Astrocyte (in vitro differentiated cells and primary cell): Measurements from ENCODE around the gene RAB22A. TPM values are rescaled to one million over a fixed set of nuclear protein-coding genes. Genes with fewer than 3 reads are reported as not detected.

Experiments used
- DNase-seq: peaks from one replicate; pipeline ENCODE4 v3.0.0-alpha.2; 2010; ENCODE audit warnings: low read depth
- FAIRE-seq: peaks from 2 replicates; lab custom pipeline; 2011; peaks lifted over from hg19 to GRCh38; lab: Jason Lieb, UNC
- H2AFZ ChIP-seq: 2 replicates; pipeline ENCODE4 v1.6.0; 2012; ENCODE audit warnings: low read depth, low read length, inconsistent platforms
- H3K27ac ChIP-seq: 2 replicates; pipeline ENCODE4 v1.5.1; 2011; ENCODE audit warnings: low read depth, low read length, inconsistent platforms
- H3K27me3 ChIP-seq: 2 replicates; pipeline ENCODE4 v1.6.0; 2011; ENCODE audit warnings: low read length, inconsistent platforms; ENCODE audit not compliant: insufficient read depth
- H3K36me3 ChIP-seq: 2 replicates; pipeline ENCODE4 v1.5.1; 2011; ENCODE audit warnings: low read length, inconsistent platforms; ENCODE audit not compliant: insufficient read depth
- H3K4me1 ChIP-seq: 2 replicates; pipeline ENCODE4 v1.5.1; 2011; ENCODE audit warnings: low read length, inconsistent platforms; ENCODE audit not compliant: insufficient read depth
- H3K4me2 ChIP-seq: 2 replicates; pipeline ENCODE4 v1.6.0; 2012; ENCODE audit warnings: low read length, inconsistent platforms
- H3K4me3 ChIP-seq: 2 replicates; pipeline ENCODE4 v1.5.1; 2011; ENCODE audit warnings: low read depth, mild to moderate bottlenecking, low read length, inconsistent platforms; ENCODE audit not compliant: insufficient read depth
- H3K79me2 ChIP-seq: 2 replicates; pipeline ENCODE4 v1.6.0; 2012; ENCODE audit warnings: mild to moderate bottlenecking, low read length, inconsistent platforms; ENCODE audit not compliant: insufficient read depth
- H3K9ac ChIP-seq: 2 replicates; pipeline ENCODE4 v1.6.0; 2012; ENCODE audit warnings: mild to moderate bottlenecking, low read length, inconsistent platforms
- H3K9me3 ChIP-seq: 2 replicates; pipeline ENCODE4 v1.5.1; 2012; ENCODE audit warnings: low read depth, mild to moderate bottlenecking, low read length, inconsistent platforms; ENCODE audit not compliant: insufficient read depth
- H4K20me1 ChIP-seq: 2 replicates; pipeline ENCODE4 v1.6.0; 2012; ENCODE audit warnings: low read length, inconsistent platforms; ENCODE audit not compliant: insufficient read depth
- H3K27ac Mint-ChIP-seq: one replicate; pipeline ENCODE4 v1.8.0; 2021; ENCODE audit warnings: mild to moderate bottlenecking, mixed read lengths; ENCODE audit not compliant: unreplicated experiment
- H3K27me3 Mint-ChIP-seq: one replicate; pipeline ENCODE4 v1.8.0; 2021; ENCODE audit warnings: low read depth, mixed read lengths; ENCODE audit not compliant: unreplicated experiment
- H3K36me3 Mint-ChIP-seq: one replicate; pipeline ENCODE4 v1.8.0; 2021; ENCODE audit warnings: low read depth, mixed read lengths; ENCODE audit not compliant: unreplicated experiment
- H3K4me1 Mint-ChIP-seq: one replicate; pipeline ENCODE4 v1.8.0; 2021; ENCODE audit warnings: low read depth, mixed read lengths; ENCODE audit not compliant: unreplicated experiment
- H3K4me3 Mint-ChIP-seq: one replicate; pipeline ENCODE4 v1.8.0; 2021; ENCODE audit warnings: mild to moderate bottlenecking, moderate library complexity, mixed read lengths; ENCODE audit not compliant: unreplicated experiment
- H3K9me3 Mint-ChIP-seq: one replicate; pipeline ENCODE4 v1.8.0; 2021; ENCODE audit warnings: mild to moderate bottlenecking, mixed read lengths; ENCODE audit not compliant: unreplicated experiment
- CTCF ChIP-seq: IDR thresholded peaks from 2 replicates; pipeline ENCODE4 v1.5.1; 2011; ENCODE audit warnings: low read depth, mild to moderate bottlenecking, inconsistent platforms, low read length, moderate library complexity; ENCODE audit not compliant: insufficient read depth
- EZH2 ChIP-seq: IDR thresholded peaks from 2 replicates; pipeline ENCODE4 v1.6.1; 2012; ENCODE audit warnings: mild to moderate bottlenecking, low read length, inconsistent platforms; ENCODE audit not compliant: insufficient read depth
- total RNA-seq: library from RNA; stranded (reverse); gene quantifications from 2 replicates; pipeline ENCODE4 v1.2.1, GENCODE V29; 2021

RAB22A gene
- total RNA-seq, 1 donor from 2014 or later: 16.6 TPM

- H3K27me3 ChIP-seq: no peaks in the 10 kb centered on the region
- no peaks in the 10 kb centered on the region for H3K27me3 Mint-ChIP-seq
- no peak overlapping the region for H3K27ac ChIP-seq
- H3K4me3 ChIP-seq: no peak overlapping the region
- H3K4me3 Mint-ChIP-seq: peak overlapping the region; percentile 11
- H3K9ac ChIP-seq: no peak overlapping the region
- H2AFZ ChIP-seq: no peak overlapping the region
- no peaks in the 10 kb centered on the region for H3K9me3 Mint-ChIP-seq
- no peak overlapping the region for H3K27ac Mint-ChIP-seq
- DNase-seq: no peak
- H3K9me3 ChIP-seq: no peaks in the 10 kb centered on the region
- TF ChIP-seq CTCF: no peak
- TF ChIP-seq EZH2: no peak
- peaks cover 3% of the 10 kb centered on the region for H3K36me3 ChIP-seq
- peaks cover 15% of the 10 kb centered on the region for H3K4me1 ChIP-seq
- peaks cover 17% of the 10 kb centered on the region for H3K4me1 Mint-ChIP-seq
- peaks cover 61% of the 10 kb centered on the region for H3K79me2 ChIP-seq
- no peak for FAIRE-seq
- H3K36me3 Mint-ChIP-seq: peaks cover 13% of the 10 kb centered on the region
- peaks cover 17% of the 10 kb centered on the region for H4K20me1 ChIP-seq
- H3K4me2 ChIP-seq: no peak overlapping the region
Observed at GRCh38 chr20:58305061-58305460, 4.5 kb upstream of the RAB22A start.

- FAIRE-seq (peak; percentile 23), DNase-seq (peak; percentile 84)
- peak overlapping the region; percentile 95 for H3K27ac Mint-ChIP-seq
- Histone ChIP-seq H3K4me3 (no peak overlapping the region), H3K27me3 (no peaks in the 10 kb centered on the region), H3K4me2 (peak overlapping the region; percentile 51), H3K9me3 (no peaks in the 10 kb centered on the region), H3K79me2 (peaks cover 67% of the 10 kb centered on the region), H3K27ac (peak overlapping the region; percentile 89), H4K20me1 (peaks cover 14% of the 10 kb centered on the region), H3K9ac (peak overlapping the region; percentile 50), H2AFZ (no peak overlapping the region), H3K36me3 (peaks cover under 1% of the 10 kb centered on the region), H3K4me1 (peaks cover 15% of the 10 kb centered on the region)
- TF ChIP-seq EZH2 (no peak), CTCF (no peak)
- H3K27me3 Mint-ChIP-seq: no peaks in the 10 kb centered on the region
- peaks cover 11% of the 10 kb centered on the region for H3K36me3 Mint-ChIP-seq
- H3K4me3 Mint-ChIP-seq: peak overlapping the region; percentile 71
- H3K4me1 Mint-ChIP-seq: peaks cover 22% of the 10 kb centered on the region
- no peaks in the 10 kb centered on the region for H3K9me3 Mint-ChIP-seq
Observed at GRCh38 chr20:58306421-58307261, 2.9 kb upstream of the RAB22A start.

- Histone ChIP-seq H3K36me3 (peaks cover 2% of the 10 kb centered on the region), H3K4me3 (no peak overlapping the region), H3K9ac (peak overlapping the region; percentile 50), H3K27me3 (no peaks in the 10 kb centered on the region), H4K20me1 (peaks cover 8% of the 10 kb centered on the region), H3K4me2 (peak overlapping the region; percentile 51), H3K9me3 (no peaks in the 10 kb centered on the region), H3K79me2 (peaks cover 68% of the 10 kb centered on the region), H3K27ac (peak overlapping the region; percentile 89), H3K4me1 (peaks cover 15% of the 10 kb centered on the region), H2AFZ (no peak overlapping the region)
- FAIRE-seq: no peak
- H3K4me1 Mint-ChIP-seq: peaks cover 21% of the 10 kb centered on the region
- peak overlapping the region; percentile 71 for H3K4me3 Mint-ChIP-seq
- DNase-seq: no peak
- peak overlapping the region; percentile 95 for H3K27ac Mint-ChIP-seq
- peaks cover 8% of the 10 kb centered on the region for H3K36me3 Mint-ChIP-seq
- no peaks in the 10 kb centered on the region for H3K27me3 Mint-ChIP-seq
- no peaks in the 10 kb centered on the region for H3K9me3 Mint-ChIP-seq
- TF ChIP-seq CTCF: no peak
- TF ChIP-seq EZH2: no peak
Observed at GRCh38 chr20:58307270-58307669, 2.2 kb upstream of the RAB22A start.
